Activated CD4-positive, alpha-beta T cell treated with anti-CD3 and anti-CD28 coated beads, Interleukin-10, Interleukin-2, amounts not matched to agents 100 ng/mL and 50 ng/mL, durations not matched to agents 16 hours and 8 hours (primary cell): ENCODE measurements around the gene SLC25A36.

ENCODE experiments used
- DNase-seq: peaks from one replicate; pipeline ENCODE4 v3.0.0-alpha.2; 2020

The SLC25A36 gene, protein sequence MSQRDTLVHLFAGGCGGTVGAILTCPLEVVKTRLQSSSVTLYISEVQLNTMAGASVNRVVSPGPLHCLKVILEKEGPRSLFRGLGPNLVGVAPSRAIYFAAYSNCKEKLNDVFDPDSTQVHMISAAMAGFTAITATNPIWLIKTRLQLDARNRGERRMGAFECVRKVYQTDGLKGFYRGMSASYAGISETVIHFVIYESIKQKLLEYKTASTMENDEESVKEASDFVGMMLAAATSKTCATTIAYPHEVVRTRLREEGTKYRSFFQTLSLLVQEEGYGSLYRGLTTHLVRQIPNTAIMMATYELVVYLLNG

DNA sequence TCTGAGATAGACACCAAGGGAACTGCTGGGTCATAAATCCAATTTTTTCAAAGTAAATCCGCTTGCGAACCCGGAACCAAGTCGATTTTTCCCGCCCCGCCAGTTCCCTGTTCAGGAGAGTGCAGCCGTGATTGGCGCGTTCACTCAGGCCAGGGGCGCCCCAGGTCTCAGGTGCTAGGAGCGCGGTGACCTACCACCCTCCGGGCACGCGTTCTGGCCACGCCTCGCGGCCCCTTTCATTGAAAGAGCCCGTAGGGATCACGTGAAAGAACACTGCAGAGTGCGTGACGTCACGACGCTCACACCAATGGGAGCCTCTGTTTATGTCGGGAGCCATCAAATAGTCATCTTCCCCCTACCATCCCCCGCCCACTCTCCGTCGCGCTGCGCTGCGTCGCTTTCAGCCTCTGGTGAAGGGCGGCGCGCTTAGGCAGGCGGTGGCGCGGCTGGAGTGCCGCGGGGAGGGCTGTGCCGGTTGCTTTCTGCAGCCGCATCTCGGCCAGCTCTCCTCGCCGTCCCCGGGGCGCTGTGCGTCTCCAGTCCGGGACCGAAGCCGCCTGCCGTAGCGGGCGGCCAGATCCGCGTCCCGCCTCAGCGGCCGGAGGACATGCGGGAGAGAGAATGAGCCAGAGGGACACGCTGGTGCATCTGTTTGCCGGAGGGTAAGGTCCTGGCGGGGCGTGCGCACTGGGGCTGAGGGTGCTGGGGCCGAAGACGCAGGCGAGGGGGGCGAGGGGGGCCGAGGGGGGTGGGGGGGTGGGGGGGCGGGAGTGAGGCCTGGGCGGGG, at the start of gene SLC25A36:
Gene SLC25A36, plus strand, starts transcription at position 403 of the 787 bp plus-strand sequence. Its CDS starts 219 bp downstream, at position 622.
- DNase-seq, result peak; percentile 97

- no peak for DNase-seq
Observed at GRCh38 chr3:140896997-140897396, 44.6 kb upstream of the SLC25A36 start.

DNA sequence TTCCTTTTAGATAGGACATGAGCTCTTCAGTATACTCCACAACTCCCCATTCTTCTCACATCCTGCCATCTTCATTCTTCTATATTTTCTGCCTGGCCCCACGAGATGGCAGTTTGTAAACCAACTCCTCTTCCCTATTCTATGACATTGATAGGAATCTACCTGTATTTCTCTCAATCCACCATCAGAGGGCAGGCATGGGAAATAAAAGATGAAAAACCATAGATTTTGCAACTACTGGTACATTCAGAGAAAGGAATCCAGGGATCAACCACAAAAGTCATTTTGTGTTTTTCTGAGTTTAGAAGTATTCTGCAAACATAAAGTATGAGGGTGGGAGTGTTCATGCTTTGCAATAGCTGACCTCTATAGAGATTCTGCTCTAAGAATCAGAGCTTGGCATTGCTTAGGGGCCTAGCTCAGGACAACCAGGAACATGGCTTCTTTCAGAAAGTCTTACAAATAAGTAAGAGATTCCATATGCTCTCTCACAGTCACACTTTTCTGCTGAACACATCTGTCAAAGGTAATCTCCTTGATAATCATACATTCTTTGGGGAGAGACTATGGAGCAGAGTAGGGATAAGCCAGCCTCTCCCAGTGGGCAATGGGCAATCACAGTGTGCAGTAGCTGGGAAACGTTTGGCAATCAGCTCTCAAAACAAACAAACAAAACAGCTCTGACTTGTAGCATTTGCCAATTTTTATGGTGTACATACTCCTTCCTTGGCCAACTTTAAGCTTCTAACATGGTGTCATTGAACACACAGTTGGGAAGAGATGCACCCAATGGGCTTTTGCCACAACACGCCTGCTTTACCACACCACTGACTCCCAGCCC, 43.1 kb upstream of the SLC25A36 start:
- peak; percentile 48 for DNase-seq

DNA sequence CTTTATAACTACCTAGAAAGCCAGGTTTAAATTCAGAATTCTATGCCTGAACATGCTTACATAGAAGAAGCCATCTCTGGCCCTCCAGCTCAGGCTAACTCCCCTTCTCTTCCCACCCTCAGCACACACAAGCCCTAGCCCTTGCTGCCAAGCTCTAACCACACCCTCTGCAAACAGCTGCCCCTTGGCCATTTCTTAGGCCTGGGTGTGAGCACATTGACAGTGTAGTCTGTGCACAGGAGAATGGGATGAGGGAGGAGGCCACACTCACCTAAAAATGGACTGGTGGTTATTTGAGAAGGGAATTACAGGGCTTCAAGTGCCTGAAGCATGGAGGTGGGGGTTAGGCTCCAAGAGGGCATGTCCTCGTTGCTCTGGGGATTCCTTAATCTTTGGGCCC, 42.3 kb upstream of the SLC25A36 start:
- no peak for DNase-seq

DNA sequence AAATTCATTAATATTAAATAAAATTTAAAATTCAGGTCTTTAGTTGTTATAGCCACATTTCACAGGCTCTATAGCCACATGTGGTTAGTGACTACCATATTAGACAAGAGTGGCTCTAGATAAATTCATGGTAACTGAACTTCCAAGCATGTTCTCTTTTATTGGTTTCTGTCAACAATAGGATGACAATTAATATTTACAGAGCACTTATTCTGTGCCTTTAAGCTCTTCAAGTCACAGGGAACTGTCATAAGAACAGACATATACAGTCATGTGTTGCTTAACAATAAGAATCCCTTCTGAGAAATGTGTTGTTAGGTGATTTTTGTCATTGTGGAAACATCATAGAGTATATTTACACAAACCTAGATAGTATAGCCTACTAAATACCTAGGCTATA, 38.8 kb upstream of the SLC25A36 start:
- no peak for DNase-seq

- no peak for DNase-seq
Observed at GRCh38 chr3:140903196-140903595, 38.4 kb upstream of the SLC25A36 start.

- no peak for DNase-seq
Observed at GRCh38 chr3:140904521-140904920, 37.1 kb upstream of the SLC25A36 start.

DNA sequence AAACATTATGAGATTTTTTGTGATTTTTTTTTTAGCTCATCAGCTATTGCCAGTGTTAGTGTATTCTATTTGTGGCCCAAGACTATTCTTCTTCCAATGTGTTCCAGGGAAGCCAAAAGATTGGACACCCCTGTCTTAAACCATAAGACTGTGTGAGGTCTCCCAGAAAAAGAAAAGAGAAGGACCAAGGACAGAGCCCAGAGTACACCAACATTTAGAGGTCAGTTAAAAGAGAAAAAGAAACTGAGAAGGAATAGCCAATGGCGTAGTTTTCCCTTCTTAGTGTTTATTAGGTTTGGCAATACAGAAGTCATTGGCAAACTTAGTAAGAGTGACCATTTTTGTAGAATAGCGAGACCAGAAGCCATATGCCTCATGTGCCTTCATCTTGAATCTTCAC, 36.1 kb upstream of the SLC25A36 start:
- no peak for DNase-seq

GRCh38 chr3:140906785-140907184, 34.9 kb upstream of the SLC25A36 start:
- no peak for DNase-seq

- no peak for DNase-seq
Observed at GRCh38 chr3:140910860-140911259, 30.8 kb upstream of the SLC25A36 start.

GRCh38 chr3:140911822-140912221, 29.8 kb upstream of the SLC25A36 start:
- no peak for DNase-seq

GRCh38 chr3:140913728-140914127, 27.9 kb upstream of the SLC25A36 start:
- no peak for DNase-seq

GRCh38 chr3:140914384-140914945, 27.2 kb upstream of the SLC25A36 start:
- DNase-seq, result no peak

GRCh38 chr3:140916603-140917002, 25.0 kb upstream of the SLC25A36 start:
- no peak for DNase-seq

DNA sequence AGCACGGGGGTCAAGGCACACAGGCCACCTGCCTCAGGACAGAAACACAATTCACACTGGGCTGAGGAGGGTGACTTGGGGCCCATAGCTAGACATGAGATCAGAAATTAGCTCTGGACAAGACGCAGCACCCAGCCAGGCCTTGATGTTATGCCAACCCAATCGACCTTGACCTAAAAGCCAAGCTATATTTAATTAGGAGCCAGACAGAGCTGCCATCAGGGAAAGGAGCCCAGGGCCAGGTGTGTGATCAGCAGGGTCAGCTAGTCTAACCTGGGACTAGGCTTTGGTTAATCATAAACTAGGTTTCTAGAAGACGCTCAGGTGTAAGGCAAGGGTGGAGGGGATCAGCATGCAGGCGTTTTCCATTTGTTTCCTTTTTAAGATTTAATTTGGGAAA, 23.9 kb upstream of the SLC25A36 start:
- DNase-seq, result no peak

DNA sequence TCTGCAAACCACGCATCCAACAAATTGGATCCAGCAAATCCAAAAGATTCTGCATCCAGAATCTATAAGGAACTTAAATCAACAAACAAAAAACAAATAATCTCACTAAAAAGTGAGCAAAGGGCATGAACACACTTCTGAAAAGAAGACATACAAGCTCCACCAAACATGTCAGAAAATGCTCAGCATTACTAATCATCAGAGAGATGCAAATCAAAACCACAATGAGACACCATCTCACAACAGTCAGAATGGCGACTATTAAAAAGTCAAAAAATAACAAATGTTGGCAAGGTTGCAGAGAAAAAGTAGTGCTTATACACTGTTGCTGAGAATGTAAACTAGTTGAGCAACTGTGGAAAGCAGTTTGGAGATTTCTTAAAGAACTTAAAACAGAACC, 21.6 kb upstream of the SLC25A36 start:
- no peak for DNase-seq

DNA sequence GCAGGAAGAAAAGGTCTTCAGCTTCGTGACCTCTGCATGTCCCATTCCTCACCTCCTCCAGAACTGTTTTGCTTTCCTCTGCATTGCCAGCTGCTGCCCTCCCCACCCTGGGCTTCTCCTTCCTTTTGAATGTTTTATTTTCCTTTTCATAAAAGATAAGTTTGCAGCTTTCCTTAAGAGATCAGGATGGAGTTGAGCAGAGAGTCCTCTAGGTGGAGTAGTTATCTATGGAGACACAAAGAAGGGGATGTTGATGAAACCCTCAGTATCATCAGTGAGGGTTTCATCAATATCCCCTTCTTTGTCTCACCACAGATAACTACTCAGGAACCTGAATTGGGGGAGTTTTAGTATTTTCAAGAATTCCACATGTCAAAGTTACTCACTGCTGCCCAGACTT, 19.0 kb upstream of the SLC25A36 start:
- no peak for DNase-seq

DNA sequence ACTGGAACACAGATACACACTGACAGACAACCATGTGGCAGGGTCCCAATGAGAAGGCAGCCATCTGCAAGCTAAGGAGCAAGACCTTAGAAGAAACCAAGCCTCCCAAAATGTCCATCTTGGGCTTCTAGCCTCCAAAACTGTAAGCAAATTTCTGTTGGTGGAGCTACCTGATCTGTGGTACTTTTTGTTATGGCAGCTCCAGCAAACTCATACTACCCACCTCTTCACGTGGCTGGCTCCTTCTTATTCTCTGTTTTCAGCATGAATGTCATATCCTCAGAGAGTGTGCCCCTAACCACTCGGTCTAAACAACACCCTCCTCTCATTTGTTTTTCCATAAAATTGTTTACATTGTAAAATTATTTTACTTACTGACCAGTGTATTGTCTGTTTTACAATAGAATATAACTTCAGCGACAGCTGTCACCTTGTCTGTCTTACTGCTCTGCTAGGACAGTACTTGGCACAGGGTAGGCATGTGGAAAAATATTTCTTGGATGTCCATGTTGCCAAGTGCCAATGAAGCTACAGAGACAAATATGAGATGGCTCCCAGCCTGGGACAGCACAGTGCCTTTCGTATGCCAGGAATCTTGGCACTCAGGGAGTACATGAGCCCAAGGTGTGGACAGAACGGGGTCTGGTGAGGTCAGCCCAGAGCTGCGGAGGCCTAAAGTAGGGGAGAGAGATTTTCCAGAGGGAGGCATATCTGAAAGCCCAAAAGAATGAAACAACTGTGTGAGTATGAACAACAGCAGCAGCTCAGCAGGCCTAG, 17.4 kb upstream of the SLC25A36 start:
- no peak for DNase-seq

GRCh38 chr3:140927279-140928069, 14.2 kb upstream of the SLC25A36 start:
- DNase-seq, result no peak

DNA sequence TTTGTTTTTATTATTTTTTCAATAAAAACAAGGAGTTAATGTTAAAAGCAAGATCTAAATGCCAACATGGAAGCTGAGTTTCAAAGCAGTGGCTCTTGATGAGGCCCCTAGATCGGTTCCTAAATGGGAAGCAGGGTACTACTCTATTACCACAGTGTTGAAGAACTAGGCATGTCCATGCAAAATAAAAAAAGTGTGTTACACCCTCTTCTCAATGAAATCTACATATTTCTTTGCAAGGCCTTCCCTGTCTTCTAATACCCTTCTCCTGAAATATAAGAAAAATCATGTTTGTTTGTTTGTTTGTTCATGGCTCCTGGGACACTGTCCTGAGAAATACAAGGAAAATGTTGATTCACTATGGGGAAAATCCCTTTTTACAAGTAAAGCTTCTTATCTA, 12.2 kb upstream of the SLC25A36 start:
- no peak for DNase-seq

DNA sequence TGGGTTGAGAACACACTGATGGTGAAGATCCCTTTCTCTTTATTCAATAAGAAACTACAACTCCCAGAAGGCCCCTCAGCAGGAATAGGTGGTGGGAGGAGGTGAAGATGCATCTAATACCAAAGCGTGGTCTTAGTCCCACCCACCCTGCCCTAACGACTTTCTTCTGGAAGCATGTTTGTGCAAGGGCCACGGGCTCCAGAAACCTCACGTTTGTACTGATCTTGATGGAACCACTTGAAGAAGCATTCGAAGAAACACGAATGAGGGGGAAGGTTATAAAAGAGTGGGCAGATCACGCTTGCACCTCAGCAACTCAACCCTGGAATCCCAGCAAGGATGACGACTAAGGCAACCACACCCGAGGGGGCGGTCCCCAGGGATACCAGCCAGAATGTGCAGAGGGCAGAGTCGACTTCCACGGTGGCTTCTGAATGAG, 10.6 kb upstream of the SLC25A36 start:
- DNase-seq, result no peak
